COLO668 (cell line): ENCODE measurements around the gene RNU1-2.
"Not testable (repeated sequence)": the region's sequence is repeated elsewhere in the genome, so short reads cannot be mapped to it uniquely, and the experiment has no call there.

ENCODE experiments used
- DNase-seq: peaks from one replicate; lab custom pipeline; 2025; ENCODE audit not compliant: unreplicated experiment; lab: John Stamatoyannopoulos, UW

The RNU1-2 gene

GRCh38 chr1:16907870-16908758, 12.3 kb downstream of the RNU1-2 start:
- DNase-seq: no peak

- not testable (repeated sequence) for DNase-seq
These were observed 16.3 kb downstream of the RNU1-2 start for GRCh38 chr1:16911851-16912721.

- DNase-seq: not testable (repeated sequence)
These were observed 17.0 kb downstream of the RNU1-2 start for GRCh38 chr1:16912742-16913141.

- DNase-seq: no peak
These were observed 17.5 kb downstream of the RNU1-2 start for GRCh38 chr1:16913181-16913832.

- peak; percentile 98 for DNase-seq
These were observed 18.3 kb downstream of the RNU1-2 start for GRCh38 chr1:16913833-16914662.

- not testable (repeated sequence) for DNase-seq
These were observed 19.3 kb downstream of the RNU1-2 start for GRCh38 chr1:16914928-16915626.

- DNase-seq: no peak
These were observed 19.8 kb downstream of the RNU1-2 start for GRCh38 chr1:16915627-16915973.

GRCh38 chr1:16916036-16916880, 20.5 kb downstream of the RNU1-2 start:
- not testable (repeated sequence) for DNase-seq

GRCh38 chr1:16918371-16918770, 22.6 kb downstream of the RNU1-2 start:
- DNase-seq: no peak

- DNase-seq: not testable (repeated sequence)
These were observed 23.3 kb downstream of the RNU1-2 start for GRCh38 chr1:16918936-16919665.

- DNase-seq: no peak
These were observed 25.2 kb downstream of the RNU1-2 start for GRCh38 chr1:16920951-16921350.

GRCh38 chr1:16921391-16922185, 25.8 kb downstream of the RNU1-2 start, which contains the start of gene CROCC:
Gene CROCC, plus strand, starts transcription at chr1:16921931. Its CDS starts 88 bp downstream, at chr1:16922019.
- no peak for DNase-seq

- DNase-seq: no peak
These were observed 26.7 kb downstream of the RNU1-2 start for GRCh38 chr1:16922466-16922865.

GRCh38 chr1:16922885-16923431, 27.2 kb downstream of the RNU1-2 start:
- DNase-seq: peak; percentile 30

GRCh38 chr1:16924216-16924918, 28.6 kb downstream of the RNU1-2 start:
- DNase-seq: no peak

- no peak for DNase-seq
These were observed 29.2 kb downstream of the RNU1-2 start for GRCh38 chr1:16924919-16925477.
